Dendritic cell treated with granulocyte-macrophage colony-stimulating factor and Interleukin-4, amounts not matched to agents 40 ng/mL and 50 ng/mL, for 4 days (primary cell): Measurements from ENCODE around the gene DMC1.
"Not testable (repeated sequence)": the region's sequence is repeated elsewhere in the genome, so short reads cannot be mapped to it uniquely, and the experiment has no call there.

Source experiments
- H3K27ac Mint-ChIP-seq: one replicate; pipeline ENCODE4 v1.8.0; 2022; ENCODE audit warnings: mild to moderate bottlenecking, mixed read lengths
- H3K27me3 Mint-ChIP-seq: one replicate; pipeline ENCODE4 v1.8.0; 2022; ENCODE audit warnings: mild to moderate bottlenecking, mixed read lengths
- H3K36me3 Mint-ChIP-seq: one replicate; pipeline ENCODE4 v1.8.0; 2022; ENCODE audit warnings: low read depth, mixed read lengths
- H3K4me1 Mint-ChIP-seq: one replicate; pipeline ENCODE4 v1.8.0; 2022; ENCODE audit warnings: low read depth, mixed read lengths
- H3K4me3 Mint-ChIP-seq: one replicate; pipeline ENCODE4 v1.8.0; 2022; ENCODE audit warnings: mild to moderate bottlenecking, moderate library complexity, mixed read lengths
- H3K9me3 Mint-ChIP-seq: one replicate; pipeline ENCODE4 v1.8.0; 2022; ENCODE audit warnings: mixed read lengths
- intact Hi-C: fragments of 100-400 bp; cut with micrococcal nuclease; formaldehyde crosslinking; loops from one replicate; pipeline ENCODE4 v1.15.0; 2022

DMC1 gene

DNA sequence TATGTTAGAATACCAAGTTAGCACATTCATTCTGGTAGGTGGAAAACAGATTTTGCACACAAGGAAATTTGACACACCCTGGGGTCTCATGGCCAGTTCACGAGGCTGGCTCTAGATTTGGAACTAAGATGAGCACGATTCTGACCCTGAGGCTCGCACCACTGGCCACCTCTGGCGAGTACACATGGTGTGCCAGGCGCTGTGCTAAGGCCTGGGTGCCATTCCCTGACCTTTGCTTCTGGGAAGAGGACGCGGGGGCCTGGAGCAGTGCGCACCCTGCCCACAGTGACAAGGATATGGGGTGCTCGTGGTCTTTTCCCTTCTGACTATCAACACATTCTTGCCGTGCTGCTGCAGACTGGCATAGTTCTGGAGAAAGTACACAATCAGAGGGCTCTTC, 29.5 kb upstream of the DMC1 start:
- no peaks in the 10 kb centered on the region for H3K9me3 Mint-ChIP-seq
- no peak overlapping the region for H3K27ac Mint-ChIP-seq
- intact Hi-C loops = no loop called here
- no peak overlapping the region for H3K4me3 Mint-ChIP-seq
- H3K27me3 Mint-ChIP-seq = peaks cover 23% of the 10 kb centered on the region
- no peaks in the 10 kb centered on the region for H3K4me1 Mint-ChIP-seq
- H3K36me3 Mint-ChIP-seq = no peaks in the 10 kb centered on the region

DNA sequence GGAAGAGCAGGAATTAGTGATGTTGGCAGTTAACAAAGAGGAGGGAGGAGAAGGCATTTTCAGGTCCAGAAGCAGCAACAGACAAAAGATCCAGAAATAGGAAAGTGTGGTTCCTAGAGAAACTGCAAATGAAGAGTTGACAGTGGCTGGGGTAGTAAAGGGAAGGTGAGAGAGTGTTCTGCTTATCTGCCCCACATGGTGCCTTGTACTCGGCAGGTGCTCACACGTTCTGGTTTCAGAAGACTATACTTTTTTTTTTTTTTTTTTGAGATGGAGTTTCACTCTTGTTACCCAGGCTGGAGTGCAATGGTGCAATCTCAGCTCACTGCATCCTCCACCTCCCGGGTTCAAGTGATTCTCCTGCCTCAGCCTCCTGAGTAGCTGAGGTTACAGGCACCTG, 12.9 kb upstream of the DMC1 start:
- H3K4me1 Mint-ChIP-seq, H3K9me3 Mint-ChIP-seq, H3K36me3 Mint-ChIP-seq, H3K4me3 Mint-ChIP-seq, H3K27ac Mint-ChIP-seq, intact Hi-C loops: not testable (repeated sequence)
- H3K27me3 Mint-ChIP-seq = peaks cover 58% of the 10 kb centered on the region

GRCh38 chr22:38578505-38578904, 8.5 kb upstream of the DMC1 start:
- Mint-ChIP-seq H3K4me1 (no peaks in the 10 kb centered on the region), H3K4me3 (no peak overlapping the region), H3K36me3 (no peaks in the 10 kb centered on the region), H3K27ac (no peak overlapping the region), H3K9me3 (no peaks in the 10 kb centered on the region), H3K27me3 (peaks cover 64% of the 10 kb centered on the region)
- intact Hi-C loops = loop anchor here (10.0 kb wide), 1 partner anchor 164 kb away; no protein-coding TSS in a partner anchor

DNA sequence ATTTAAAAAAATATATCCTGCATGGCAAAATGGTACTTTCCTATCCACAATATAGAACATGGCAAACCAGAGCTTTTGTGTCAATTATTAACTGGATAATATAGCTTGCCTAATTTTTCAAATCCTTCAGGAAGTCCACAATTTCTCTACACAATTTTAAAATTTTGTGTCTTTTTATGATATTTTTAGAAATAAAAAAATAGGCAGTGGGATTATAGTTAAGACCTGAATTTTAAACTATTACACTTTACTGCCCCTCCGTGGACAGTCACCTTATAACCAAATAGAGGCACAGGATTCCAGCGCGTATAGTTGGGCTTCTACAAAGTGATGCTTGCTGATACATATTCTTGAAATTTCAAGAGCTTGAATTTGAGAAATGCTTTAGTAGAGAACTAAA, 2.1 kb upstream of the DMC1 start:
- Mint-ChIP-seq H3K27me3 (peaks cover 79% of the 10 kb centered on the region), H3K36me3 (no peaks in the 10 kb centered on the region)
- intact Hi-C loops = loop anchor here (5.0 to 10.0 kb wide), 3 partner anchors 70 to 520 kb away; no protein-coding TSS in a partner anchor

GRCh38 chr22:38570779-38571364, 889 bp upstream of the DMC1 start:
- H3K4me1 Mint-ChIP-seq = peaks cover 25% of the 10 kb centered on the region

More for the DNA sequence above, 2.1 kb upstream of the DMC1 start:
- Mint-ChIP-seq H3K27ac (no peak overlapping the region), H3K4me1 (peaks cover 25% of the 10 kb centered on the region), H3K9me3 (no peaks in the 10 kb centered on the region), H3K4me3 (no peak overlapping the region)

DNA sequence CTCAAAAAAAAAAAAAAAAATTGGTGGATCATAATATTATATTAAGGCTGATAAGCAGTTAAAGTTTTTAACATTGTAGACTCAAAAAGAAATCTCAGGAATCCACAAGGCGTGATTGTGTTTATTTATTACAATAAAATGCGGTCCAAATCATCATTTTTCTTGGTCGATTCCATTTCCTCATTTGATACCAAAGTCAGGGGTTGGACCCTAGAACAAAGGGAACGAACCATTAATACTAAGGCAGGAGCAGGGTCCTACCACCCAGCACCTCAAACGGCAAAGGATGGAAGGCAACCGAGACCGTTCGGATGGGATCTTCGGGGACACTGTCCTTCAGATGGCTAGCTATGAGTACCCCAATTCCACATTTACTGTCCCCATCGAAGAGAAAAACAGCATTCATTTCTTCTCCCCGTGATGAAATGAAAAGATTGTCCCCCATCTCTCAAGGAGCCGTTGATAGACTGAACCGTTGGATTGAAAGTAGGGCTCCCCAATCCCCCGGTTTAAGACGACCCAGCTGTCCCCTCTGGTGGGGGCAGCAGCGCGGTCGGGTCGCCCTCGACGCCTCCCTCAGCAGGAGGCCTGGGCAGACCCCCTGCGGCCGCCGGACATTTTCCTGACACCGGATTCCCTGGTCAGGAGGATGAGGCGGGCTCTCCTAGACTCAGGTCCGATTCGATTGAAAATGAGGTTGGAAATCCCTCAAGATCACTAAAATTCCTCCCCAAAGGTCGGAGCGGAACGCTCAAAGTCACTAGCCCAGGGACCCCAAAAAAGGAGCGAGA, 607 bp downstream of the DMC1 start:
- intact Hi-C loops = no loop called here
- H3K27me3 Mint-ChIP-seq = peaks cover 94% of the 10 kb centered on the region
- peak overlapping the region; percentile 55 for H3K4me3 Mint-ChIP-seq
- peaks cover 25% of the 10 kb centered on the region for H3K4me1 Mint-ChIP-seq
- H3K36me3 Mint-ChIP-seq = no peaks in the 10 kb centered on the region
- no peak overlapping the region for H3K27ac Mint-ChIP-seq
- no peaks in the 10 kb centered on the region for H3K9me3 Mint-ChIP-seq

More at GRCh38 chr22:38570779-38571364, 889 bp upstream of the DMC1 start:
- Mint-ChIP-seq H3K27ac (no peak overlapping the region), H3K9me3 (no peaks in the 10 kb centered on the region), H3K27me3 (peaks cover 90% of the 10 kb centered on the region), H3K4me3 (peak overlapping the region; percentile 55), H3K36me3 (no peaks in the 10 kb centered on the region)
- intact Hi-C loops = loop anchor here (5.0 to 10.0 kb wide), 3 partner anchors 69 to 519 kb away; no protein-coding TSS in a partner anchor

DNA sequence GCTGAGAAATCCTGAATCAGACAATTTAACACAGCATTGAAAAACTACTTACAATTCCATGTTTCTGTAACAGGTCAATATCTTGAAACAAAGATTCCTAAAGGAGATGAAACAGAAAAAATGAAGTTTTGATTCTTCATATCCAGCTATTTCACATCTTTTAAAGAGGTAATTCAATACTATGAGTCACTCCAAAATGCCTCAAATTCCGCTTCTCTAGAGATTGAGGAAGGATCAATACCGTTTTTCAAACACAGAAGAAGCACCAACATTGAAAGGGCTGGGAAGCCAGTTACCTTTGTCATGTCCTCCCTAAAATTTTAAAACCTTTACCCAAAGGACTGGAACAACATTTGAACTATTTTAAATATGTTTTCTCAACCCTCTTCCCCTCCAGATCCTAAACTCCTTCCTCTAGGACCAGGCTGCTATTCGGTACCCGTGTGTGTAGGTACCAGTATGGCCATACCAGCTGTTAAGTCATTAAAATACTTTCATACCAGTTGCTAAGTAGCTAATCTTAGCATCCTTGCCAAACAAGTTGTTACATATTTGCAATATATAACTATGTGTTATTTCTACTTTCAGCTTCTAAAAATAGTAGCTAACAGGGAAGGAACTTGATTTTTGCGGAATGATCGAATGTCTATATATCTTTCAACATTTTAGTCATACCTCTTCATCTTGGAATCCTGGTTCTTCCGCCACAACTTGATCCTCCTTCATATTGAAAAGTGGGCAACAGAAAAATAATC, 2.3 kb downstream of the DMC1 start:
- Mint-ChIP-seq H3K4me3 (no peak overlapping the region), H3K4me1 (peaks cover 25% of the 10 kb centered on the region), H3K27ac (no peak overlapping the region), H3K27me3 (peaks cover 95% of the 10 kb centered on the region), H3K9me3 (no peaks in the 10 kb centered on the region), H3K36me3 (no peaks in the 10 kb centered on the region)
- intact Hi-C loops = no loop called here

GRCh38 chr22:38566726-38567504, 3.1 kb downstream of the DMC1 start:
- H3K4me1 Mint-ChIP-seq = peaks cover 25% of the 10 kb centered on the region

GRCh38 chr22:38565441-38565840, 4.5 kb downstream of the DMC1 start:
- intact Hi-C loops = no loop called here
- Mint-ChIP-seq H3K27me3 (peaks cover 96% of the 10 kb centered on the region), H3K9me3 (no peaks in the 10 kb centered on the region), H3K4me1 (peaks cover 19% of the 10 kb centered on the region), H3K27ac (no peak overlapping the region), H3K36me3 (no peaks in the 10 kb centered on the region), H3K4me3 (no peak overlapping the region)

More at GRCh38 chr22:38566726-38567504, 3.1 kb downstream of the DMC1 start:
- Mint-ChIP-seq H3K9me3 (no peaks in the 10 kb centered on the region), H3K36me3 (no peaks in the 10 kb centered on the region), H3K27me3 (peaks cover 95% of the 10 kb centered on the region), H3K27ac (no peak overlapping the region), H3K4me3 (no peak overlapping the region)
- intact Hi-C loops = no loop called here

DNA sequence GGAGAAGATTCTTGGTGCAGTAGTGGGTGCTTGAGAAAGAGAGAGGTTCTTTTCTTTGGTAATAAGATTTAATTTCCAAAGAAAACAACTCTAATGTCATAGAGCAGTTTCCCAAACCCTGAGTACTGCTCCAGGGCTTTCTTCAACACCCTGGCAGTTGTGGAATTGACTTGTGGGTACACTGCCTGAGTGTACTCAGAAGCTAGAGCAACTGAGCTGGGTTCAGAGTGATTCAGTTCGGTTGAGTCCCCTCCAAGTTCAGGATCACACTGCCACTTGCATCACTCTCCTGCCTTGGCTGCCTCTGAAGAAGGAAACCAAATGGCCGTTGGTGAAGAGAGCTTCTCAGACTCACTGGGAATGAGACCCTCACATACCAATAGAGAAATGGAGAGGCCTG, 5.3 kb downstream of the DMC1 start:
- H3K4me1 Mint-ChIP-seq = peaks cover 12% of the 10 kb centered on the region
- no peak overlapping the region for H3K27ac Mint-ChIP-seq
- H3K27me3 Mint-ChIP-seq = peaks cover 94% of the 10 kb centered on the region
- H3K36me3 Mint-ChIP-seq = no peaks in the 10 kb centered on the region
- no peaks in the 10 kb centered on the region for H3K9me3 Mint-ChIP-seq
- intact Hi-C loops = no loop called here
- no peak overlapping the region for H3K4me3 Mint-ChIP-seq

- intact Hi-C loops = no loop called here
- no peaks in the 10 kb centered on the region for H3K36me3 Mint-ChIP-seq
- peaks cover 1% of the 10 kb centered on the region for H3K4me1 Mint-ChIP-seq
- peaks cover 69% of the 10 kb centered on the region for H3K27me3 Mint-ChIP-seq
- H3K9me3 Mint-ChIP-seq = no peaks in the 10 kb centered on the region
- H3K4me3 Mint-ChIP-seq = no peak overlapping the region
- H3K27ac Mint-ChIP-seq = no peak overlapping the region
Observed at GRCh38 chr22:38554281-38554680, 15.7 kb downstream of the DMC1 start.

DNA sequence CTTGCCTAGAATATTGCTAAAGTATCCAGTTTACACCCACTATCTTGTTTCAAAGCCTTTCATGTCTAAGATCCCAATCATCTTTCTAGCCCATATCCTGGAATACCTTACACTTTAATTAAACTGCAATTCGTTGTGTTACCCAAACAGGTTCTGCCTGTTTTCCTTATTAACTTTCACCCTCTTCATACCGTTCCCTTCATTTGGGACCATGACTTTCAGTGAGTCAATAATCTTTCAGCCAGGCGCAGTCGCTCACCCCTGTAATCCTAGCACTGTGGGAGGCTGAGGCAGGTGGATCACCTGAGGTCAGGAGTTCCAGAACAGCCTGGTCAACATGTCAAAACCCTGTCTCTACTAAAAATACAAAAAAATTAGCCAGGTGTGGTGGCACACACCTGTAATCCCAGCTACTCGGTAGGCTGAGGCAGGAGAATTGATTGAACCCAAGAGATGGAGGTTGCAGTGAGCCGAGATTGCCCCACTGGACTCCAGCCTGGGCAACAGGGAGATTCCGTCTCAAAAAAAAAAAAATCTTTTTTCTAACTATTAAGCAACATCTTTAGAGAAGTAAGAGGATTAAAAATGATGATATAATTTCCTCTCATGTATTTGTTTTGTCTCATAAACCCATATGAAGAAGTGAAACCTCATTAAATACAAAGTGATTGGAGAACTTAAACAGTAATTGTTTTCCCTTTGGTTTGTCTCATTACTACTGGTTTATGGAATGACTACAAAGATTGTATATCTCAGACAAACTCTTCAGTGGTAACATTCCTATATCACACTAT, 20.7 kb downstream of the DMC1 start:
- peaks cover 3% of the 10 kb centered on the region for H3K36me3 Mint-ChIP-seq
- no peak overlapping the region for H3K4me3 Mint-ChIP-seq
- intact Hi-C loops = no loop called here

GRCh38 chr22:38540701-38541100, 29.3 kb downstream of the DMC1 start:
- intact Hi-C loops = no loop called here
- Mint-ChIP-seq H3K36me3 (peaks cover 29% of the 10 kb centered on the region), H3K4me1 (no peaks in the 10 kb centered on the region), H3K27ac (no peak overlapping the region), H3K9me3 (peaks cover 36% of the 10 kb centered on the region), H3K27me3 (peaks cover 88% of the 10 kb centered on the region), H3K4me3 (no peak overlapping the region)

More for the DNA sequence above, 20.7 kb downstream of the DMC1 start:
- Mint-ChIP-seq H3K27me3 (peaks cover 79% of the 10 kb centered on the region), H3K9me3 (peaks cover 5% of the 10 kb centered on the region), H3K4me1 (peaks cover 14% of the 10 kb centered on the region), H3K27ac (no peak overlapping the region)
